ENCODE measurements around the gene SPTA1.

DNA sequence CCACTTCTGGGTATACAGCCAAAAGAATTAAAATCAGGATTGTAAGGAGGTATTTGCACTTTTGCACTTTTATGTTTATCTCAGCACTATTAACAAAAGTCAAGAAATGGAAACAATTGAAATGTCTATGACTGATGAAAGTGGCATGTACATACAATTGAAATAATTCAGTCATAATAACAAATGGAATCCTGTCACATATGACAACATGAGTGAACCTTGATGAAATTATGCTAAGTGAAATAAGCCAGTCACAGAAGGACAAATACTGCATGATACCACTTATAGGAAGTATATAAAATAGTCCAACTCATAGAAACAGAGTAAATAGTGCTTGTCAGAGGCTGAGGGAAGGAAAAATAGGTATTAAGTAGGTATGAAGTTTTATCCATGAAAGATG, 3.4 kb upstream of the SPTA1 start:
- TF ChIP-seq, protein P1, sequence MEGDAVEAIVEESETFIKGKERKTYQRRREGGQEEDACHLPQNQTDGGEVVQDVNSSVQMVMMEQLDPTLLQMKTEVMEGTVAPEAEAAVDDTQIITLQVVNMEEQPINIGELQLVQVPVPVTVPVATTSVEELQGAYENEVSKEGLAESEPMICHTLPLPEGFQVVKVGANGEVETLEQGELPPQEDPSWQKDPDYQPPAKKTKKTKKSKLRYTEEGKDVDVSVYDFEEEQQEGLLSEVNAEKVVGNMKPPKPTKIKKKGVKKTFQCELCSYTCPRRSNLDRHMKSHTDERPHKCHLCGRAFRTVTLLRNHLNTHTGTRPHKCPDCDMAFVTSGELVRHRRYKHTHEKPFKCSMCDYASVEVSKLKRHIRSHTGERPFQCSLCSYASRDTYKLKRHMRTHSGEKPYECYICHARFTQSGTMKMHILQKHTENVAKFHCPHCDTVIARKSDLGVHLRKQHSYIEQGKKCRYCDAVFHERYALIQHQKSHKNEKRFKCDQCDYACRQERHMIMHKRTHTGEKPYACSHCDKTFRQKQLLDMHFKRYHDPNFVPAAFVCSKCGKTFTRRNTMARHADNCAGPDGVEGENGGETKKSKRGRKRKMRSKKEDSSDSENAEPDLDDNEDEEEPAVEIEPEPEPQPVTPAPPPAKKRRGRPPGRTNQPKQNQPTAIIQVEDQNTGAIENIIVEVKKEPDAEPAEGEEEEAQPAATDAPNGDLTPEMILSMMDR (IDR thresholded peaks at IDR 0.05; ENCODE audit: insufficient read depth, low read depth, low read length): no peak
- TF ChIP-seq EZH2 (IDR thresholded peaks at IDR 0.05; ENCODE audit: insufficient read depth, low read length): no peak

All from astrocyte (in vitro differentiated cells and primary cell).